ENCODE data around the gene ANKRD34C.
"Not testable (repeated sequence)": the region's sequence is repeated elsewhere in the genome, so short reads cannot be mapped to it uniquely, and the experiment has no call there.

The ANKRD34C gene

GRCh38 chr15:79311901-79312553, 29.5 kb downstream of the ANKRD34C start:
- no peak for DNase-seq

GRCh38 chr15:79314186-79314585, 31.7 kb downstream of the ANKRD34C start:
- DNase-seq, result no peak

GRCh38 chr15:79314811-79315210, 32.3 kb downstream of the ANKRD34C start:
- peak; percentile 64 for DNase-seq

- peak; percentile 78 for DNase-seq
These were observed 33.3 kb downstream of the ANKRD34C start for GRCh38 chr15:79315623-79316328.

- peak; percentile 33 for DNase-seq
These were observed 34.3 kb downstream of the ANKRD34C start for GRCh38 chr15:79316864-79317263.

- DNase-seq, result not testable (repeated sequence)
These were observed 37.5 kb downstream of the ANKRD34C start for GRCh38 chr15:79319973-79320372.

GRCh38 chr15:79321876-79322275, 39.4 kb downstream of the ANKRD34C start:
- no peak for DNase-seq

- DNase-seq, result no peak
These were observed 39.8 kb downstream of the ANKRD34C start for GRCh38 chr15:79322306-79322705.

GRCh38 chr15:79322945-79323344, 40.4 kb downstream of the ANKRD34C start:
- DNase-seq, result no peak

GRCh38 chr15:79329171-79329611, 46.7 kb downstream of the ANKRD34C start:
- no peak for DNase-seq

All from DMS79 treated with DMSO at 0.1 percent for 48 hours (cell line).